OCI-LY1 (cell line): Measurements from ENCODE around the gene EFR3B.
"Not testable (repeated sequence)": the region's sequence is repeated elsewhere in the genome, so short reads cannot be mapped to it uniquely, and the experiment has no call there.

Experiments used
- H2AFZ ChIP-seq: fragments of 200-600 bp; sonication (generic), shearing (Covaris generic); 2 replicates; pipeline ENCODE4 v1.6.0; 2014; ENCODE audit warnings: antibody characterized with exemption, mild to moderate bottlenecking, low read length
- H3F3A ChIP-seq: fragments of 200-600 bp; sonication (generic), shearing (Covaris generic); 2 replicates; pipeline ENCODE4 v1.6.0; 2014; ENCODE audit warnings: mild to moderate bottlenecking, antibody characterized with exemption, low read length, moderate library complexity; ENCODE audit not compliant: insufficient read depth
- H3K27ac ChIP-seq: fragments of 200-600 bp; sonication (generic); 2 replicates; pipeline ENCODE4 v1.5.1; 2014; ENCODE audit warnings: low read length, mixed run types, mild to moderate bottlenecking, low read depth; ENCODE audit not compliant: poor library complexity, severe bottlenecking
- H3K27me3 ChIP-seq: fragments of 200-600 bp; sonication (generic); 2 replicates; pipeline ENCODE4 v1.6.0; 2014; ENCODE audit warnings: antibody characterized with exemption, mild to moderate bottlenecking, low read length, moderate library complexity; ENCODE audit not compliant: insufficient read depth
- H3K36me3 ChIP-seq: fragments of 200-600 bp; sonication (generic); 2 replicates; pipeline ENCODE4 v1.6.1; 2014; ENCODE audit warnings: mild to moderate bottlenecking, antibody characterized with exemption, low read length, moderate library complexity, mixed read lengths; ENCODE audit not compliant: insufficient read depth
- H3K4me1 ChIP-seq: fragments of 200-600 bp; sonication (generic); 2 replicates; pipeline ENCODE4 v1.5.1; 2014; ENCODE audit warnings: mild to moderate bottlenecking, low read length, moderate library complexity; ENCODE audit not compliant: insufficient read depth, severe bottlenecking
- H3K4me2 ChIP-seq: fragments of 200-600 bp; sonication (generic), shearing (Covaris generic); 2 replicates; pipeline ENCODE4 v1.6.1; 2014; ENCODE audit warnings: low read length
- H3K4me3 ChIP-seq: fragments of 200-600 bp; sonication (generic); 2 replicates; pipeline ENCODE4 v1.5.1; 2014; ENCODE audit warnings: low read length, low read depth, mild to moderate bottlenecking, mixed read lengths; ENCODE audit not compliant: poor library complexity, severe bottlenecking
- H3K79me2 ChIP-seq: fragments of 200-600 bp; shearing (Covaris generic); 2 replicates; pipeline ENCODE4 v1.6.1; 2016; ENCODE audit warnings: mixed run types, low read length, mixed read lengths; ENCODE audit not compliant: insufficient read depth
- H3K9ac ChIP-seq: fragments of 200-600 bp; sonication (generic), shearing (Covaris generic); 2 replicates; pipeline ENCODE4 v1.6.1; 2014; ENCODE audit warnings: mild to moderate bottlenecking, low read length, mixed read lengths
- H3K9me2 ChIP-seq: fragments of 200-600 bp; sonication (generic), shearing (Covaris generic); 2 replicates; pipeline ENCODE4 v1.6.1; 2014; ENCODE audit warnings: low read depth, mild to moderate bottlenecking, low read length, mixed read lengths
- H3K9me3 ChIP-seq: fragments of 200-600 bp; shearing (Covaris generic); 2 replicates; pipeline ENCODE4 v1.6.1; 2014; ENCODE audit warnings: low read length, mixed read lengths
- H4K20me1 ChIP-seq: fragments of 200-600 bp; sonication (generic), shearing (Covaris generic); 2 replicates; pipeline ENCODE4 v1.6.0; 2016; ENCODE audit warnings: mild to moderate bottlenecking, low read length; ENCODE audit not compliant: insufficient read depth
- EZH2 ChIP-seq: fragments of 200-600 bp; sonication (generic), shearing (Covaris generic); IDR thresholded peaks from 2 replicates; pipeline ENCODE4 v1.8.0; 2017; ENCODE audit warnings: borderline replicate concordance, mixed run types, mild to moderate bottlenecking, antibody characterized with exemption, low read length, moderate library complexity, mixed read lengths
- TF ChIP-seq, protein P1 (sequence below): fragments of 200-600 bp; sonication (generic), shearing (Covaris generic); IDR thresholded peaks from 2 replicates; pipeline ENCODE4 v1.5.1; 2017; ENCODE audit warnings: mild to moderate bottlenecking, antibody characterized with exemption, low read length, moderate library complexity, mixed read lengths

EFR3B gene, protein sequence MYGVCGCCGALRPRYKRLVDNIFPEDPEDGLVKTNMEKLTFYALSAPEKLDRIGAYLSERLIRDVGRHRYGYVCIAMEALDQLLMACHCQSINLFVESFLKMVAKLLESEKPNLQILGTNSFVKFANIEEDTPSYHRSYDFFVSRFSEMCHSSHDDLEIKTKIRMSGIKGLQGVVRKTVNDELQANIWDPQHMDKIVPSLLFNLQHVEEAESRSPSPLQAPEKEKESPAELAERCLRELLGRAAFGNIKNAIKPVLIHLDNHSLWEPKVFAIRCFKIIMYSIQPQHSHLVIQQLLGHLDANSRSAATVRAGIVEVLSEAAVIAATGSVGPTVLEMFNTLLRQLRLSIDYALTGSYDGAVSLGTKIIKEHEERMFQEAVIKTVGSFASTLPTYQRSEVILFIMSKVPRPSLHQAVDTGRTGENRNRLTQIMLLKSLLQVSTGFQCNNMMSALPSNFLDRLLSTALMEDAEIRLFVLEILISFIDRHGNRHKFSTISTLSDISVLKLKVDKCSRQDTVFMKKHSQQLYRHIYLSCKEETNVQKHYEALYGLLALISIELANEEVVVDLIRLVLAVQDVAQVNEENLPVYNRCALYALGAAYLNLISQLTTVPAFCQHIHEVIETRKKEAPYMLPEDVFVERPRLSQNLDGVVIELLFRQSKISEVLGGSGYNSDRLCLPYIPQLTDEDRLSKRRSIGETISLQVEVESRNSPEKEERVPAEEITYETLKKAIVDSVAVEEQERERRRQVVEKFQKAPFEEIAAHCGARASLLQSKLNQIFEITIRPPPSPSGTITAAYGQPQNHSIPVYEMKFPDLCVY

DNA sequence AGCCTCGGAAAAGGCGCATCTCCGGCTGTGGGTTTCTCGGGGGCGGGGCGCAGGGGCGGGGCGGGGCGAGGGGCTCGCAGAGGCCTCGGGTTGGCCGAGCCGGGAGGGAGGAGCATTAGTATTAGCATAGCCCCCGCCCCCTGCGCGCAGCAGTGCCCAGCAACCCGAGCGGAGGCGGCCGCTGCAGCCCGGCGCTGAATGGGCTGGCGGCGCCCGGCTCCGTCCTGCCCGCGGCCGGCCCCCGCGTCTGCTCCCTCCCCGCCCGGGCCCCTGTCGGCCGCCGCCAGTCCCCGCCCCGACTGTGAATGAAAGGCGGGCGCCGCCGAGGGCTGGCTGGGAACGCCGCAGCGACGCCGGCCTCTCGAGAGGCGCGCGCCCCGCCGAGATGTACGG, at the start of gene EFR3B:
Gene EFR3B, plus strand, starts transcription at position 149 of the 393 bp plus-strand sequence. Its CDS starts 237 bp downstream, at position 386.
- peak within 1 kb of the TSS; percentile 95 for H3K4me2 ChIP-seq
- H4K20me1 ChIP-seq = no peaks in the 10 kb centered on the region
- H3K27ac ChIP-seq = no peak within 1 kb of the TSS
- H3K4me1 ChIP-seq = peaks cover 15% of the 10 kb centered on the region
- H3K9me3 ChIP-seq = no peaks in the 10 kb centered on the region
- H3F3A ChIP-seq = no peaks in the 10 kb centered on the region
- H3K9ac ChIP-seq = peak within 1 kb of the TSS; percentile 47; the same call in 1 of the 2 replicates
- TF ChIP-seq, protein P1, sequence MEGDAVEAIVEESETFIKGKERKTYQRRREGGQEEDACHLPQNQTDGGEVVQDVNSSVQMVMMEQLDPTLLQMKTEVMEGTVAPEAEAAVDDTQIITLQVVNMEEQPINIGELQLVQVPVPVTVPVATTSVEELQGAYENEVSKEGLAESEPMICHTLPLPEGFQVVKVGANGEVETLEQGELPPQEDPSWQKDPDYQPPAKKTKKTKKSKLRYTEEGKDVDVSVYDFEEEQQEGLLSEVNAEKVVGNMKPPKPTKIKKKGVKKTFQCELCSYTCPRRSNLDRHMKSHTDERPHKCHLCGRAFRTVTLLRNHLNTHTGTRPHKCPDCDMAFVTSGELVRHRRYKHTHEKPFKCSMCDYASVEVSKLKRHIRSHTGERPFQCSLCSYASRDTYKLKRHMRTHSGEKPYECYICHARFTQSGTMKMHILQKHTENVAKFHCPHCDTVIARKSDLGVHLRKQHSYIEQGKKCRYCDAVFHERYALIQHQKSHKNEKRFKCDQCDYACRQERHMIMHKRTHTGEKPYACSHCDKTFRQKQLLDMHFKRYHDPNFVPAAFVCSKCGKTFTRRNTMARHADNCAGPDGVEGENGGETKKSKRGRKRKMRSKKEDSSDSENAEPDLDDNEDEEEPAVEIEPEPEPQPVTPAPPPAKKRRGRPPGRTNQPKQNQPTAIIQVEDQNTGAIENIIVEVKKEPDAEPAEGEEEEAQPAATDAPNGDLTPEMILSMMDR = no peak
- no peak for TF ChIP-seq EZH2
- no peaks in the 10 kb centered on the region for H3K79me2 ChIP-seq
- no peak within 1 kb of the TSS for H2AFZ ChIP-seq
- H3K27me3 ChIP-seq = peaks cover 16% of the 10 kb centered on the region; the same call in 1 of the 2 replicates
- H3K4me3 ChIP-seq = peak within 1 kb of the TSS; percentile 65
- H3K36me3 ChIP-seq = no peaks in the 10 kb centered on the region
- no peaks in the 10 kb centered on the region for H3K9me2 ChIP-seq

DNA sequence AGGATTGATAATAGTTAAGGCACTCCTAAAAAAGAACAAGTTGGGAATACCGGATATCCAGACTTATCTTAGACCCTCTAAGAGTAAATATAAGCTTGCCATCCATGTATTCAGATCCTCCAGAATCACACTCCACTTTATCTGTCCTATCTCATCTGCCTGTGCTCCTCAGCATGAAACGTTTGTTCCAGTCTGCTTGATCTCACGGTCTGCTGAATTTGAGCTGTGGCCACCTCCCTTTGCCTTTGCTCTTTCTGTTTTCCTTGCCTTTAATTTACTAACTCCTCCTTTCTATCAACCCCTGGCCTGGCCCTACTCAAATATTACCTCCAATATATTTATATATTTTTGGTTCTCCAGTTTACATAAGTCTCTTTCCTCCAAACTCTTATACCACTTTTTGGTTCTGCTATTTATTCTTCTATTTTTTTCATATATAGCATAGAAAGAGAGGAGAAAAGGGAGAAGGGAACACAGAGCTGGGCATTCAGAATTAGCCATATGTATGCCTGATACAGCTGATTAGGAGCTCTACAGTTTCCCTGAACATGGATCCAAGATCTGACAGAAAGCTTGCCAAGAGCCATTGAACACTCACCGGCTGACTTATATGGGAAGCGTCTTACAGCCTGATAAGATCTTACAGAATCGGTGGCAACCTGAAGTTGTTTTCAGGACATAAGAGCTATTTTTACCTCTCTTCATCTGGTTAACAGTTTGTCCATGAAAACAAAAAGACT, 48.3 kb upstream of the EFR3B start:
- H3K4me1 ChIP-seq = no peaks in the 10 kb centered on the region
- H3K36me3 ChIP-seq = no peaks in the 10 kb centered on the region
- no peak overlapping the region for H3K4me2 ChIP-seq
- no peaks in the 10 kb centered on the region for H3F3A ChIP-seq
- H3K79me2 ChIP-seq = no peaks in the 10 kb centered on the region
- H3K27ac ChIP-seq = no peak overlapping the region
- no peaks in the 10 kb centered on the region for H4K20me1 ChIP-seq
- H3K27me3 ChIP-seq = no peaks in the 10 kb centered on the region
- H3K9me2 ChIP-seq = no peaks in the 10 kb centered on the region
- no peak for TF ChIP-seq EZH2
- TF ChIP-seq, protein P1 = no peak
- H2AFZ ChIP-seq = no peak overlapping the region
- H3K9me3 ChIP-seq = no peaks in the 10 kb centered on the region
- no peak overlapping the region for H3K4me3 ChIP-seq
- H3K9ac ChIP-seq = no peak overlapping the region

DNA sequence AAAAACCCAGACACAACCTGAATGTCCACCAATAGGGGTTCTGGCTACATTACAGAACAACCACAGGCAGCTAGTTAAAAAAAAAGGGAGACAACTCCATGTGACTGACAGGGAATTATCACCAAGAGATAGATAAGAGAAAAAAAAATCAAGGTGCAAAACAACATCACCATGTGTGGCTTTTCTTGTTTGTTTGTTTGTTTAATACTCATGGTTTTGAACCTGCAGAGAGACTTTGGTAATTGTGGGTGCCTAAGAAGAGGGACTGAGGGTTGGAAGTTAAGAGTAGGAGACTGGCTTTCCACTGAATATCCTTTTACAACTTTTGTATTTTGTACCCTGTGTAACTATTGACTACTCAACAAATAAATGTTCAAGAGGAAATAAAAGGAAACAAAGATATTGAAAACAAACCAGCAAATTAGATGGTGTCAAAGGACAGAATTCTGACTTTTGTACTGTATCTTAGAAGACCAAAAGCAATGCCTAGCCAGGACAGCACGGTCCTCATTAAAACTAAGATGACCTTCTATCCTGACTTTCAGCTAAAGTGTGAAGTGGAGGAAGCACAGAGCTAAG, 47.6 kb upstream of the EFR3B start:
- Histone ChIP-seq H3F3A (no peaks in the 10 kb centered on the region), H3K4me2 (no peak overlapping the region), H2AFZ (no peak overlapping the region), H3K9ac (no peak overlapping the region), H3K4me1 (no peaks in the 10 kb centered on the region), H3K36me3 (no peaks in the 10 kb centered on the region), H3K27me3 (no peaks in the 10 kb centered on the region), H3K27ac (no peak overlapping the region), H3K9me3 (no peaks in the 10 kb centered on the region), H3K4me3 (no peak overlapping the region), H3K79me2 (no peaks in the 10 kb centered on the region), H3K9me2 (no peaks in the 10 kb centered on the region), H4K20me1 (no peaks in the 10 kb centered on the region)
- TF ChIP-seq EZH2 = no peak
- TF ChIP-seq, protein P1 = no peak

DNA sequence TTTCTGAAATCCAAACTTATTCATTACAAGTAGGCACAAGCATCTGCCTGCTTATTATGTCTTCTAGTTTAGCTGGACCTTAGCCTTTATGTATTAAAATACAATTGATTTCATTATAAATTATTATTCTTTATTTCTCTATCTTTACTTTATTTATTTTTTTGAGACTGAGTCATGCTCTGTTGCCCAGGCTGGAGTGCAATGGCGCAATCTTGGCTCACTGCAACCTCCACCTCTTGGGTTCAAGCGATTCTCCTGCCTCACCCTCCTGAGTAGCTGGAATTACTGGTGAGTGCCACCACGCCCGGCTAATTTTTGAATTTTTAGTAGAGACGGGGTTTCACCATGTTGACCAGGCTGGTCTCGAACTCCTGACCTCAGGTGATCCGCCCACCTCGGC, 42.8 kb upstream of the EFR3B start:
- H3K9ac ChIP-seq, H4K20me1 ChIP-seq, H3K36me3 ChIP-seq, H3K79me2 ChIP-seq, H2AFZ ChIP-seq, H3K9me3 ChIP-seq, H3F3A ChIP-seq, H3K4me3 ChIP-seq, H3K4me2 ChIP-seq, H3K4me1 ChIP-seq, H3K27me3 ChIP-seq, H3K9me2 ChIP-seq, H3K27ac ChIP-seq: not testable (repeated sequence)
